H1 (cell line): ENCODE measurements around the gene ISG20L2. TPM values are rescaled to one million over a fixed set of nuclear protein-coding genes. Genes with fewer than 3 reads are reported as not detected.

Source experiments
- CREB1 ChIP-seq: IDR thresholded peaks from 2 replicates; pipeline ENCODE4 v1.6.1; 2012; ENCODE audit warnings: inconsistent platforms
- CTCF ChIP-seq, 3 experiments: IDR thresholded peaks; 1 replicate in 2 of 3; 2 replicates in 1 of 3; pipeline versions ENCODE4 v1.5.1 to v1.6.1; 2011; ENCODE audit warnings: low read length in 3 of 3, mild to moderate bottlenecking in 3 of 3, inconsistent platforms in 2 of 3, low read depth in 1 of 3, moderate library complexity in 1 of 3; ENCODE audit not compliant: insufficient read depth in 1 of 3; ENCODE audit errors: control extremely low read depth in 1 of 3
- HDAC2 ChIP-seq, 2 experiments: fragments of 300-600 bp in 1 of 2; sonication (generic) in 1 of 2; IDR thresholded peaks; 2 replicates each; pipeline ENCODE4 v1.6.1; 2011 to 2012; ENCODE audit warnings: low read depth in 2 of 2, low read length in 2 of 2, mild to moderate bottlenecking in 2 of 2, moderate library complexity in 2 of 2, borderline replicate concordance in 1 of 2, inconsistent platforms in 1 of 2
- KDM4A ChIP-seq: IDR thresholded peaks from one replicate; pipeline ENCODE4 v1.7.1; 2012; ENCODE audit warnings: low read depth, mild to moderate bottlenecking, moderate library complexity, low read length, inconsistent platforms; ENCODE audit not compliant: severe bottlenecking
- RAD21 ChIP-seq, 2 experiments: IDR thresholded peaks in 1 of 2; conservative IDR thresholded peaks in 1 of 2; 2 replicates each; pipeline ENCODE4 v1.6.1; 2011; ENCODE audit warnings: low read depth in 2 of 2, low read length in 2 of 2, improper control_type of control experiment in 1 of 2, inconsistent platforms in 1 of 2, mild to moderate bottlenecking in 1 of 2, moderate library complexity in 1 of 2
- SUZ12 ChIP-seq: fragments of 200-600 bp; sonication (generic); IDR thresholded peaks from 2 replicates; pipeline ENCODE4 v1.6.1; 2012; ENCODE audit warnings: mild to moderate bottlenecking, inconsistent platforms, low read length, moderate library complexity, mixed read lengths
- polyA plus RNA-seq, 7 experiments: library from polyadenylated mRNA; depleted of rRNA in 3 of 7; stranded (reverse) in 5 of 7; unstranded in 2 of 7; fragments of >200 nt in 5 of 7; fragments of 200-250 nt in 2 of 7; gene quantifications; 1 replicate in 5 of 7; 2 replicates in 1 of 7; 4 replicates in 1 of 7; pipeline versions ENCODE4 v1.2.1 to v1.2.3, GENCODE V29; 2011 to 2013; ENCODE audit warnings: missing spikeins in 2 of 7, mixed read lengths in 2 of 7
- total RNA-seq: library from RNA; stranded (reverse); fragmentation: NEBNext Ultra II Directional; extraction: Animal tissue kit (Norgen Biotek cat#: 25700); gene quantifications from 2 replicates; pipeline ENCODE4 v1.2.1, GENCODE V29; 2021

ISG20L2 gene
- total and polyA plus RNA-seq, 2 of the 8 experiments (the other 6 are each of a cell fraction or from before 2014, with no cell fraction given), result 47.5 to 53.0 TPM

GRCh38 chr1:156709031-156709430 lies 19.5 kb downstream of the ISG20L2 start (continued):
- no peak for TF ChIP-seq SUZ12
- TF ChIP-seq KDM4A, result no peak
- TF ChIP-seq CTCF (IDR thresholded peaks at IDR 0.05; ENCODE audit: control extremely low read depth in 1 of 3, insufficient read depth in 1 of 3, low read depth in 1 of 3, low read length in 3 of 3), result no peak
- no peak for TF ChIP-seq CREB1
- no peak for TF ChIP-seq HDAC2 (IDR thresholded peaks at IDR 0.05; ENCODE audit: borderline replicate concordance in 1 of 2, low read depth in 2 of 2, low read length in 2 of 2)
- no peak for TF ChIP-seq RAD21 (IDR thresholded peaks at IDR 0.05 in 1 of 2, conservative IDR thresholded peaks at IDR 0.05 in 1 of 2; ENCODE audit: low read depth in 2 of 2, low read length in 2 of 2)
